Muscle layer of duodenum (tissue), 2 donors: ENCODE results near the gene PLA2G4C.

Experiments
- H3K27ac ChIP-seq: one replicate; pipeline ENCODE4 v1.7.0; 2013; ENCODE audit warnings: mild to moderate bottlenecking, low read length
- H3K27me3 ChIP-seq: one replicate; pipeline ENCODE4 v1.7.0; 2013; ENCODE audit warnings: low read depth, mild to moderate bottlenecking, control low read depth, low read length
- H3K36me3 ChIP-seq, 2 donors: one replicate each; pipeline ENCODE4 v1.7.0; 2013; ENCODE audit warnings: low read length in 2 of 2, control low read depth in 1 of 2, mild to moderate bottlenecking in 1 of 2; ENCODE audit not compliant: insufficient read depth in 2 of 2, control insufficient read depth in 1 of 2
- H3K4me1 ChIP-seq, 2 donors: one replicate each; pipeline ENCODE4 v1.7.0; 2013; ENCODE audit warnings: low read length in 2 of 2, mild to moderate bottlenecking in 2 of 2, control low read depth in 1 of 2, moderate library complexity in 1 of 2; ENCODE audit not compliant: insufficient read depth in 2 of 2, control insufficient read depth in 1 of 2
- H3K4me3 ChIP-seq, 2 donors: one replicate each; pipeline ENCODE4 v1.7.0; 2013; ENCODE audit warnings: low read length in 2 of 2, low read depth in 1 of 2, mild to moderate bottlenecking in 1 of 2
- H3K9me3 ChIP-seq, 2 donors: one replicate each; pipeline ENCODE4 v1.7.0; 2013; ENCODE audit warnings: low read length in 2 of 2, control low read depth in 1 of 2, mild to moderate bottlenecking in 1 of 2; ENCODE audit not compliant: control insufficient read depth in 1 of 2
- donor health status: healthy.

PLA2G4C gene

GRCh38 chr19:48010932-48011758 is 99.5 kb downstream of the PLA2G4C start:
- peaks cover 7 to 16% of the 10 kb centered on the region in 2 donors for H3K9me3 ChIP-seq
- no peaks in the 10 kb centered on the region for H3K36me3 ChIP-seq
- H3K27ac ChIP-seq: no peak overlapping the region
- no peak overlapping the region for H3K4me3 ChIP-seq
- no peaks in the 10 kb centered on the region for H3K4me1 ChIP-seq
- no peaks in the 10 kb centered on the region for H3K27me3 ChIP-seq

GRCh38 chr19:48006762-48007161 is 103.9 kb downstream of the PLA2G4C start:
- no peak overlapping the region for H3K4me3 ChIP-seq
- H3K4me1 ChIP-seq: no peaks in the 10 kb centered on the region
- no peaks in the 10 kb centered on the region for H3K36me3 ChIP-seq
- no peak overlapping the region for H3K27ac ChIP-seq
- no peaks in the 10 kb centered on the region for H3K27me3 ChIP-seq
- H3K9me3 ChIP-seq: peaks cover 6 to 7% of the 10 kb centered on the region in 2 donors

GRCh38 chr19:48004236-48004635 is 106.4 kb downstream of the PLA2G4C start:
- no peaks in the 10 kb centered on the region for H3K36me3 ChIP-seq
- H3K4me3 ChIP-seq: no peak overlapping the region
- no peaks in the 10 kb centered on the region for H3K4me1 ChIP-seq
- H3K27me3 ChIP-seq: no peaks in the 10 kb centered on the region
- H3K27ac ChIP-seq: no peak overlapping the region
- H3K9me3 ChIP-seq: peaks cover 0 to under 1% of the 10 kb centered on the region in 2 donors

GRCh38 chr19:48000846-48001245 is 109.8 kb downstream of the PLA2G4C start:
- H3K4me3 ChIP-seq: no peak overlapping the region
- no peak overlapping the region for H3K27ac ChIP-seq
- no peaks in the 10 kb centered on the region for H3K27me3 ChIP-seq
- no peaks in the 10 kb centered on the region for H3K36me3 ChIP-seq
- no peaks in the 10 kb centered on the region for H3K9me3 ChIP-seq
- H3K4me1 ChIP-seq: no peaks in the 10 kb centered on the region

- no peaks in the 10 kb centered on the region for H3K36me3 ChIP-seq
- no peak overlapping the region for H3K4me3 ChIP-seq
- no peaks in the 10 kb centered on the region for H3K9me3 ChIP-seq
Measured at GRCh38 chr19:47998800-47999199, 111.8 kb downstream of the PLA2G4C start.

More at GRCh38 chr19:47998800-47999199, 111.8 kb downstream of the PLA2G4C start:
- Histone ChIP-seq H3K27me3 (no peaks in the 10 kb centered on the region), H3K27ac (no peak overlapping the region), H3K4me1 (no peaks in the 10 kb centered on the region)
